ENCODE data around the gene BAZ1B.

Gene BAZ1B

GRCh38 chr7:73438547-73439409 lies 83.3 kb downstream of the BAZ1B start (continued):
- TF ChIP-seq ZBTB8A (tag by site-specific recombination; IDR thresholded peaks at IDR 0.05), result no peak
- no peak for TF ChIP-seq KLF10 (tag by site-specific recombination; IDR thresholded peaks at IDR 0.05)
- no peak for TF ChIP-seq ZNF433 (tag by site-specific recombination; IDR thresholded peaks at IDR 0.05; ENCODE audit: low read depth)

GRCh38 chr7:73437621-73438416 lies 84.3 kb downstream of the BAZ1B start:
- Histone ChIP-seq H3K9me3 (ENCODE audit: control insufficient read depth, insufficient read depth, low read depth, low read length) (no peaks in the 10 kb centered on the region), H3K4me3 (ENCODE audit: low read depth, low read length) (no peak overlapping the region), H3K36me3 (ENCODE audit: control insufficient read depth in 2 of 2, insufficient read depth in 1 of 2, low read length in 2 of 2) (peaks cover 18 to 35% of the 10 kb centered on the region in 2 experiments), H3K4me1 (ENCODE audit: control insufficient read depth, insufficient read depth, low read length) (peaks cover 7% of the 10 kb centered on the region; the same call in 1 of the 2 replicates), H3K27ac (ENCODE audit: extremely low read depth, low read depth, low read length) (no peak overlapping the region; the same call in 1 of the 2 replicates)
- no peak for TF ChIP-seq ZNF521 (tag by site-specific recombination; IDR thresholded peaks at IDR 0.05)
- TF ChIP-seq SP2 (tag by site-specific recombination; IDR thresholded peaks at IDR 0.05), result peak; percentile 40
- TF ChIP-seq ZNF776 (tag by site-specific recombination; IDR thresholded peaks at IDR 0.05; ENCODE audit: borderline replicate concordance), result no peak
- peak; percentile 34 for TF ChIP-seq GLIS2 (tag by site-specific recombination; IDR thresholded peaks at IDR 0.05)
- no peak for TF ChIP-seq ZNF624 (tag by site-specific recombination; IDR thresholded peaks at IDR 0.05)
- no peak for TF ChIP-seq ZNF184 (tag by site-specific recombination; IDR thresholded peaks at IDR 0.05)
- no peak for TF ChIP-seq ZNF549 (tag by site-specific recombination; IDR thresholded peaks at IDR 0.05)
- no peak for TF ChIP-seq HOXD13 (CRISPR knock-in tag; IDR thresholded peaks at IDR 0.05; ENCODE audit: borderline replicate concordance)
- peak; percentile 95 for TF ChIP-seq EGR2 (tag by site-specific recombination; IDR thresholded peaks at IDR 0.05; ENCODE audit: low read depth)
- TF ChIP-seq ZBTB11 (tag by site-specific recombination; conservative IDR thresholded peaks at IDR 0.05; ENCODE audit: low read depth), result peak; percentile 45
- TF ChIP-seq ZNF335 (tag by site-specific recombination; conservative IDR thresholded peaks at IDR 0.05), result peak; percentile 47; the same call in 1 of the 2 replicates
- TF ChIP-seq ZFHX2 (tag by site-specific recombination; conservative IDR thresholded peaks at IDR 0.05), result peak; percentile 95
- no peak for TF ChIP-seq ZNF692 (tag by site-specific recombination; IDR thresholded peaks at IDR 0.05)
- no peak for TF ChIP-seq ZNF132 (tag by site-specific recombination; IDR thresholded peaks at IDR 0.05; ENCODE audit: borderline replicate concordance)
- TF ChIP-seq ZNF341 (tag by site-specific recombination; IDR thresholded peaks at IDR 0.05; ENCODE audit: low read depth), result peak; percentile 62
- TF ChIP-seq ZNF561 (tag by site-specific recombination; IDR thresholded peaks at IDR 0.05; ENCODE audit: borderline replicate concordance), result no peak
- no peak for TF ChIP-seq ZNF274 (IDR thresholded peaks at IDR 0.05; ENCODE audit: low read length)
- no peak for TF ChIP-seq ZNF274 (tag by site-specific recombination; IDR thresholded peaks at IDR 0.05; ENCODE audit: borderline replicate concordance)
- 0 out of 2 replicates have a peak, but pooled peaks have one; percentile 44 for TF ChIP-seq ZBTB17 (tag by site-specific recombination; IDR thresholded peaks at IDR 0.05)
- TF ChIP-seq ZNF600 (tag by site-specific recombination; IDR thresholded peaks at IDR 0.05), result peak; percentile 51; the same call in 1 of the 2 replicates
- no peak for TF ChIP-seq ZFP69B (tag by site-specific recombination; IDR thresholded peaks at IDR 0.05)
- no peak for TF ChIP-seq ZNF114 (tag by site-specific recombination; IDR thresholded peaks at IDR 0.05)
- ChIA-PET POLR2A (no interaction called here), CTCF (interaction anchor here (6.6 kb wide), 1 partner anchor 14 kb away, joined by 40 read pairs; no protein-coding TSS in a partner anchor)

Data from HEK293 (cell line).